Measurements from ENCODE around the gene UCHL1. TPM values are rescaled to one million over a fixed set of nuclear protein-coding genes. Genes with fewer than 3 reads are reported as not detected.

Gene UCHL1
- total RNA-seq, 4 donors from 2014 or later: 9.8 to 43.0 (median 39.6) TPM

DNA sequence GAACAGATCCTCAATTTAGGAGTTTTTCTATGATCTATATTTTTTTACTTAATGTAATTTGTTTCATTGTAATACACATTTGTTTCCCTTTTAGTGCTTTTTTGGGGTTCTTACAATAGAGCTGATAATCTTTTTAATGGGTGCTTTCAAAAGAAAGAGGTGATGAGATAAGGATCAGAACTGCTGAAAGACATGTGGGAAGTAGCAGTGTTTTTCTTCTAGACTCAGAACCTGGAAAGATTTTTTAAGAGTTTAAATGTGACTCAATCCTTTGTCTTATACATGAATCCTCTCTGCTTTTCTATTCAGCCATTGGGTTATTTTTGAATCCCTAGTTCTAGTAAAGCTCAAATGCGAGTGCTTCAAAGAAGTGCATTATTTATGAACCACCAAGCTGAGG lies 25.6 kb downstream of the UCHL1 start:
- Histone ChIP-seq H3K36me3 (no peaks in the 10 kb centered on the region), H3K4me1 (peaks cover 0 to 4% (median 0%) of the 10 kb centered on the region in 3 donors), H3K27ac (no peak overlapping the region), H3K9me3 (no peaks in the 10 kb centered on the region), H3K27me3 (peaks cover 8% of the 10 kb centered on the region), H3K4me3 (no peak overlapping the region)
- TF ChIP-seq POLR2A (IDR thresholded peaks at IDR 0.05) (no peak), EP300 (IDR thresholded peaks at IDR 0.05) (no peak), POLR2AphosphoS5 (IDR thresholded peaks at IDR 0.05) (no peak)
- TF ChIP-seq, protein P1, sequence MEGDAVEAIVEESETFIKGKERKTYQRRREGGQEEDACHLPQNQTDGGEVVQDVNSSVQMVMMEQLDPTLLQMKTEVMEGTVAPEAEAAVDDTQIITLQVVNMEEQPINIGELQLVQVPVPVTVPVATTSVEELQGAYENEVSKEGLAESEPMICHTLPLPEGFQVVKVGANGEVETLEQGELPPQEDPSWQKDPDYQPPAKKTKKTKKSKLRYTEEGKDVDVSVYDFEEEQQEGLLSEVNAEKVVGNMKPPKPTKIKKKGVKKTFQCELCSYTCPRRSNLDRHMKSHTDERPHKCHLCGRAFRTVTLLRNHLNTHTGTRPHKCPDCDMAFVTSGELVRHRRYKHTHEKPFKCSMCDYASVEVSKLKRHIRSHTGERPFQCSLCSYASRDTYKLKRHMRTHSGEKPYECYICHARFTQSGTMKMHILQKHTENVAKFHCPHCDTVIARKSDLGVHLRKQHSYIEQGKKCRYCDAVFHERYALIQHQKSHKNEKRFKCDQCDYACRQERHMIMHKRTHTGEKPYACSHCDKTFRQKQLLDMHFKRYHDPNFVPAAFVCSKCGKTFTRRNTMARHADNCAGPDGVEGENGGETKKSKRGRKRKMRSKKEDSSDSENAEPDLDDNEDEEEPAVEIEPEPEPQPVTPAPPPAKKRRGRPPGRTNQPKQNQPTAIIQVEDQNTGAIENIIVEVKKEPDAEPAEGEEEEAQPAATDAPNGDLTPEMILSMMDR (IDR thresholded peaks at IDR 0.05): no peak
- 27 to 38% methylated on average over 1 of the region's 1 CpG for WGBS, 2 donors (ENCODE audit: low coverage in 1 of 2)
- ATAC-seq: no peak

DNA sequence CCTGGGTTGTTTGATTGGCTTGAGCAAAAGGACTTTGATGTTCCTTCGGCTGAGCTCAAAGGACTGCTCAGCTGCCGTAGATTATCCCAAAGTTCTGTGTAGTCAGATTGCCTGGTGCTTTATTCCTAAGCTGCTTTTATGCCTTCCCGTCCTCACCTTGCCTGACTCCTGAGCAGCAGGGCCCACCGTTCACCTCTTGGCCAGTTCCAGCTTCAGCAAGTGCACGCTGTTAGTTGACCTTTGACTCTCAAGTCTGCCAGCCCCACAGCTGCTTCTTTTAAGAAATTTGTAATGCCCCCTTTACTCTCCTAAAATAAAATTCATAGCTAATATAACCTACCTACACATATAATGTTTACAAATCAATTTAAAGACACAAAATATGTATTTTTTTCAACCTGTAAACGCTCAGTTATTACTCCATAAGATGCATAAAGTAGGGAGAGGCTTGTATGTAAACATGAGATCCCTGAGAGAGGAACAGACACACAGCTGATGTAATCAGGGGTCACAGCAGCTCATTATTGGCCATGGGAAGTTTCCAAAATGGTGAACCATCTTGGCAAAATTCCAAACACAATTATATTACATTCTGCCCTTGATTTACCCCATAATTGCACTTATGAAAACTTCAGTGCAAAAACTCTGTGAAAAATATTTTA lies 28.6 kb downstream of the UCHL1 start:
- no peaks in the 10 kb centered on the region for H3K27me3 ChIP-seq
- no peak for ATAC-seq
- TF ChIP-seq POLR2A (IDR thresholded peaks at IDR 0.05): no peak
- no peak for TF ChIP-seq EP300 (IDR thresholded peaks at IDR 0.05)
- TF ChIP-seq POLR2AphosphoS5 (IDR thresholded peaks at IDR 0.05): no peak
- TF ChIP-seq, protein P1 (IDR thresholded peaks at IDR 0.05): no peak
- 86 to 91% methylated on average over 3 to 4 of the region's 6 CpGs for WGBS, 2 donors (ENCODE audit: low coverage in 1 of 2)
- H3K4me1 ChIP-seq: peaks cover 0 to 4% (median 0%) of the 10 kb centered on the region in 3 donors
- H3K4me3 ChIP-seq: no peak overlapping the region
- no peaks in the 10 kb centered on the region for H3K36me3 ChIP-seq
- H3K27ac ChIP-seq: no peak overlapping the region
- H3K9me3 ChIP-seq: no peaks in the 10 kb centered on the region

- ATAC-seq: no peak
- Histone ChIP-seq H3K27ac (no peak overlapping the region), H3K9me3 (no peaks in the 10 kb centered on the region), H3K36me3 (no peaks in the 10 kb centered on the region), H3K4me3 (no peak overlapping the region), H3K27me3 (no peaks in the 10 kb centered on the region), H3K4me1 (peaks cover 0 to 4% (median 0%) of the 10 kb centered on the region in 3 donors)
- 69 to 100% methylated on average over 2 to 3 of the region's 3 CpGs for WGBS, 2 donors (ENCODE audit: low coverage in 1 of 2)
- TF ChIP-seq EP300 (IDR thresholded peaks at IDR 0.05) (no peak), POLR2AphosphoS5 (IDR thresholded peaks at IDR 0.05) (no peak), POLR2A (IDR thresholded peaks at IDR 0.05) (no peak)
- TF ChIP-seq, protein P1 (IDR thresholded peaks at IDR 0.05): no peak
Measured at GRCh38 chr4:41285864-41286235, 29.1 kb downstream of the UCHL1 start.

DNA sequence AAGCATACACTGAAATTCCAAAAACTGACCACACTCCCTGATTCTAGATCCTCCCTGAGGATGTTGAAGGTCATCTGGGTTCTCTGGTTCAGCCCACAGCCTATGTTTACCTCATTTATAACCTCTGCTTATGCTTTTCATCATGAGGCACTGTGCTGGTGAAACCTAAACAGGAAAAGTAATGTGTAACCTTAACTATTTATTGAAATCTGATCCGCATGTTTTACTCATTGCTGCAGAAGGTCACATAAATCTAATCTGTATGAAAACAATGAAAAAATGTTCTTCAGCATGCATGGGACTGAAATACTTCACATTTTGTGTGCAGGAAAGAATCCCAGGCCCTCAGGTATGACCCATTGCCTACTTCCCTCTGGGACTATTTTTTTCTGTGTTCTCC lies 30.3 kb downstream of the UCHL1 start:
- TF ChIP-seq POLR2A (IDR thresholded peaks at IDR 0.05): no peak
- TF ChIP-seq, protein P1 (IDR thresholded peaks at IDR 0.05): no peak
- TF ChIP-seq EP300 (IDR thresholded peaks at IDR 0.05): no peak
- TF ChIP-seq POLR2AphosphoS5 (IDR thresholded peaks at IDR 0.05): no peak
- no peak overlapping the region for H3K4me3 ChIP-seq
- H3K27ac ChIP-seq: no peak overlapping the region
- H3K36me3 ChIP-seq: no peaks in the 10 kb centered on the region
- H3K9me3 ChIP-seq: no peaks in the 10 kb centered on the region
- no peaks in the 10 kb centered on the region for H3K27me3 ChIP-seq
- WGBS, 2 donors (ENCODE audit: low coverage in 1 of 2): 77 to 83% methylated on average over 1 of the region's 1 CpG
- no peaks in the 10 kb centered on the region for H3K4me1 ChIP-seq
- ATAC-seq: no peak

- ATAC-seq: no peak
- Histone ChIP-seq H3K27me3 (no peaks in the 10 kb centered on the region), H3K4me3 (no peak overlapping the region), H3K36me3 (no peaks in the 10 kb centered on the region), H3K9me3 (no peaks in the 10 kb centered on the region), H3K4me1 (no peaks in the 10 kb centered on the region), H3K27ac (no peak overlapping the region)
- WGBS, 2 donors (ENCODE audit: low coverage in 1 of 2): 100% methylated on average over 1 of the region's 10 CpGs; no CpG with 5 or more reads in 1 of the 2 donors
- TF ChIP-seq EP300 (IDR thresholded peaks at IDR 0.05) (no peak), POLR2AphosphoS5 (IDR thresholded peaks at IDR 0.05) (no peak), POLR2A (IDR thresholded peaks at IDR 0.05) (no peak)
- TF ChIP-seq, protein P1 (IDR thresholded peaks at IDR 0.05): no peak
Measured at GRCh38 chr4:41287852-41288251, 31.1 kb downstream of the UCHL1 start.
